ENCODE data around the gene SHTN1.

Gene SHTN1

GRCh38 chr10:117005026-117005526 lies at the start of gene SHTN1:
Gene SHTN1 (minus strand): TSS chr10:117005187. CDS start chr10:117005079, 108 bp downstream.
- H3K4me1 Mint-ChIP-seq (ENCODE audit: low read depth): peaks cover 2% of the 10 kb centered on the region
- peaks cover 36% of the 10 kb centered on the region for H3K27me3 Mint-ChIP-seq (ENCODE audit: low read depth)
- no peaks in the 10 kb centered on the region for H3K9me3 Mint-ChIP-seq
- no peaks in the 10 kb centered on the region for H3K36me3 Mint-ChIP-seq (ENCODE audit: low read depth)
- no peak within 1 kb of the TSS for H3K27ac Mint-ChIP-seq
- peak within 1 kb of the TSS; percentile 64 for H3K4me3 Mint-ChIP-seq

- Mint-ChIP-seq H3K27me3 (ENCODE audit: low read depth) (no peaks in the 10 kb centered on the region), H3K4me1 (ENCODE audit: low read depth) (no peaks in the 10 kb centered on the region), H3K9me3 (no peaks in the 10 kb centered on the region), H3K36me3 (ENCODE audit: low read depth) (no peaks in the 10 kb centered on the region), H3K27ac (no peak overlapping the region), H3K4me3 (no peak overlapping the region)
These were observed 48.5 kb upstream of the SHTN1 start for GRCh38 chr10:117053482-117053881.

- H3K27ac Mint-ChIP-seq: no peak overlapping the region
- no peaks in the 10 kb centered on the region for H3K27me3 Mint-ChIP-seq (ENCODE audit: low read depth)
- no peak overlapping the region for H3K4me3 Mint-ChIP-seq
- no peaks in the 10 kb centered on the region for H3K36me3 Mint-ChIP-seq (ENCODE audit: low read depth)
- H3K4me1 Mint-ChIP-seq (ENCODE audit: low read depth): no peaks in the 10 kb centered on the region
- H3K9me3 Mint-ChIP-seq: no peaks in the 10 kb centered on the region
These were observed 43.0 kb upstream of the SHTN1 start for GRCh38 chr10:117047947-117048346.

- no peak overlapping the region for H3K4me3 Mint-ChIP-seq
- no peaks in the 10 kb centered on the region for H3K9me3 Mint-ChIP-seq
- H3K36me3 Mint-ChIP-seq (ENCODE audit: low read depth): no peaks in the 10 kb centered on the region
- no peaks in the 10 kb centered on the region for H3K4me1 Mint-ChIP-seq (ENCODE audit: low read depth)
- H3K27ac Mint-ChIP-seq: no peak overlapping the region
- peaks cover 3% of the 10 kb centered on the region for H3K27me3 Mint-ChIP-seq (ENCODE audit: low read depth)
These were observed 11.3 kb upstream of the SHTN1 start for GRCh38 chr10:117016266-117016665.

- Mint-ChIP-seq H3K27ac (no peak overlapping the region), H3K9me3 (no peaks in the 10 kb centered on the region), H3K36me3 (ENCODE audit: low read depth) (no peaks in the 10 kb centered on the region), H3K27me3 (ENCODE audit: low read depth) (peaks cover 3% of the 10 kb centered on the region), H3K4me1 (ENCODE audit: low read depth) (no peaks in the 10 kb centered on the region), H3K4me3 (no peak overlapping the region)
These were observed 9.8 kb upstream of the SHTN1 start for GRCh38 chr10:117014835-117015234.

GRCh38 chr10:117007080-117007479 lies 2.1 kb upstream of the SHTN1 start:
- no peaks in the 10 kb centered on the region for H3K9me3 Mint-ChIP-seq
- H3K27ac Mint-ChIP-seq: no peak overlapping the region
- peaks cover 2% of the 10 kb centered on the region for H3K4me1 Mint-ChIP-seq (ENCODE audit: low read depth)
- H3K36me3 Mint-ChIP-seq (ENCODE audit: low read depth): no peaks in the 10 kb centered on the region
- H3K4me3 Mint-ChIP-seq: no peak overlapping the region
- peaks cover 34% of the 10 kb centered on the region for H3K27me3 Mint-ChIP-seq (ENCODE audit: low read depth)

- no peak overlapping the region for H3K4me3 Mint-ChIP-seq
- H3K27ac Mint-ChIP-seq: no peak overlapping the region
- peaks cover 2% of the 10 kb centered on the region for H3K4me1 Mint-ChIP-seq (ENCODE audit: low read depth)
- peaks cover 35% of the 10 kb centered on the region for H3K27me3 Mint-ChIP-seq (ENCODE audit: low read depth)
- H3K36me3 Mint-ChIP-seq (ENCODE audit: low read depth): no peaks in the 10 kb centered on the region
- H3K9me3 Mint-ChIP-seq: no peaks in the 10 kb centered on the region
These were observed 604 bp upstream of the SHTN1 start for GRCh38 chr10:117005527-117006055.

GRCh38 chr10:117004227-117005025 lies 561 bp downstream of the SHTN1 start:
- no peaks in the 10 kb centered on the region for H3K36me3 Mint-ChIP-seq (ENCODE audit: low read depth)
- no peak overlapping the region for H3K27ac Mint-ChIP-seq
- no peaks in the 10 kb centered on the region for H3K9me3 Mint-ChIP-seq
- H3K4me3 Mint-ChIP-seq: peak overlapping the region; percentile 64
- H3K4me1 Mint-ChIP-seq (ENCODE audit: low read depth): peaks cover 2% of the 10 kb centered on the region
- peaks cover 36% of the 10 kb centered on the region for H3K27me3 Mint-ChIP-seq (ENCODE audit: low read depth)

GRCh38 chr10:117003336-117003735 lies 1.7 kb downstream of the SHTN1 start:
- no peaks in the 10 kb centered on the region for H3K36me3 Mint-ChIP-seq (ENCODE audit: low read depth)
- no peaks in the 10 kb centered on the region for H3K9me3 Mint-ChIP-seq
- peaks cover 2% of the 10 kb centered on the region for H3K4me1 Mint-ChIP-seq (ENCODE audit: low read depth)
- H3K27me3 Mint-ChIP-seq (ENCODE audit: low read depth): peaks cover 36% of the 10 kb centered on the region
- no peak overlapping the region for H3K27ac Mint-ChIP-seq
- H3K4me3 Mint-ChIP-seq: no peak overlapping the region

- Mint-ChIP-seq H3K27ac (no peak overlapping the region), H3K36me3 (ENCODE audit: low read depth) (no peaks in the 10 kb centered on the region), H3K4me3 (no peak overlapping the region), H3K9me3 (no peaks in the 10 kb centered on the region), H3K4me1 (ENCODE audit: low read depth) (peaks cover 2% of the 10 kb centered on the region), H3K27me3 (ENCODE audit: low read depth) (peaks cover 36% of the 10 kb centered on the region)
These were observed 2.8 kb downstream of the SHTN1 start for GRCh38 chr10:117002206-117002605.

GRCh38 chr10:117001144-117001543 lies 3.8 kb downstream of the SHTN1 start:
- peaks cover 2% of the 10 kb centered on the region for H3K4me1 Mint-ChIP-seq (ENCODE audit: low read depth)
- H3K27me3 Mint-ChIP-seq (ENCODE audit: low read depth): peaks cover 42% of the 10 kb centered on the region
- no peak overlapping the region for H3K4me3 Mint-ChIP-seq
- H3K9me3 Mint-ChIP-seq: no peaks in the 10 kb centered on the region
- H3K27ac Mint-ChIP-seq: no peak overlapping the region
- H3K36me3 Mint-ChIP-seq (ENCODE audit: low read depth): no peaks in the 10 kb centered on the region

- Mint-ChIP-seq H3K36me3 (ENCODE audit: low read depth) (no peaks in the 10 kb centered on the region), H3K27me3 (ENCODE audit: low read depth) (peaks cover 36% of the 10 kb centered on the region), H3K4me1 (ENCODE audit: low read depth) (peaks cover 2% of the 10 kb centered on the region), H3K9me3 (no peaks in the 10 kb centered on the region), H3K27ac (no peak overlapping the region), H3K4me3 (no peak overlapping the region)
These were observed 4.4 kb downstream of the SHTN1 start for GRCh38 chr10:117000580-117000979.

- Mint-ChIP-seq H3K4me3 (no peak overlapping the region), H3K36me3 (ENCODE audit: low read depth) (no peaks in the 10 kb centered on the region), H3K4me1 (ENCODE audit: low read depth) (no peaks in the 10 kb centered on the region), H3K27me3 (ENCODE audit: low read depth) (peaks cover 23% of the 10 kb centered on the region), H3K9me3 (no peaks in the 10 kb centered on the region), H3K27ac (no peak overlapping the region)
These were observed 6.8 kb downstream of the SHTN1 start for GRCh38 chr10:116998172-116998571.

- peaks cover 15% of the 10 kb centered on the region for H3K27me3 Mint-ChIP-seq (ENCODE audit: low read depth)
- no peaks in the 10 kb centered on the region for H3K4me1 Mint-ChIP-seq (ENCODE audit: low read depth)
- H3K4me3 Mint-ChIP-seq: no peak overlapping the region
- H3K36me3 Mint-ChIP-seq (ENCODE audit: low read depth): no peaks in the 10 kb centered on the region
- H3K27ac Mint-ChIP-seq: no peak overlapping the region
- H3K9me3 Mint-ChIP-seq: no peaks in the 10 kb centered on the region
These were observed 8.0 kb downstream of the SHTN1 start for GRCh38 chr10:116997015-116997414.

- H3K36me3 Mint-ChIP-seq (ENCODE audit: low read depth): no peaks in the 10 kb centered on the region
- no peaks in the 10 kb centered on the region for H3K4me1 Mint-ChIP-seq (ENCODE audit: low read depth)
- peaks cover 13% of the 10 kb centered on the region for H3K27me3 Mint-ChIP-seq (ENCODE audit: low read depth)
- no peak overlapping the region for H3K4me3 Mint-ChIP-seq
- H3K9me3 Mint-ChIP-seq: no peaks in the 10 kb centered on the region
- H3K27ac Mint-ChIP-seq: no peak overlapping the region
These were observed 9.3 kb downstream of the SHTN1 start for GRCh38 chr10:116995648-116996047.
